NOMO-1 treated with dmso at 0.1 percent for 144 hours (cell line): ENCODE data around the gene MKS1.

ENCODE experiments used
- DNase-seq: peaks from one replicate; lab custom pipeline; 2025; ENCODE audit not compliant: unreplicated experiment; lab: John Stamatoyannopoulos, UW

Gene MKS1

DNA sequence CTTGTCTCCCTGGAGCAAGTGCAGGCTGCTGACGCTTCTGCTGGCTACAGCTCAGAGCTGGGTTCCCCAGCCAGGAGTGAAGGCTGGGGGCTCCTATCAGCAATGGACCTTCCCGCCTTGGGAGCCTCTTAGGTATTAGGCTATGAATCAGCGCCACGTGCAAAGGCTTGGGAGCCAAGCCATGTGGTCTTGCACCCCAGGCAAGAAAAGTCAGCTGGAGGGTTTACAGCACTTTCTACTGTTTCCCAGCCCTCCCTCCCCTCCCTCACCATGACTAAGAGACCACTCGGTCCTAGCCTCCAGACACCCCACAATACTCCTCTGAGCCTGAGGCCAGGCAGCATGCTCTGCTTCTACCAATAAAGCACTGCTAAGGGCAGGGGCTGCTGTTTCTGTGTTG lies 14.3 kb downstream of the MKS1 start:
- DNase-seq, result no peak

DNA sequence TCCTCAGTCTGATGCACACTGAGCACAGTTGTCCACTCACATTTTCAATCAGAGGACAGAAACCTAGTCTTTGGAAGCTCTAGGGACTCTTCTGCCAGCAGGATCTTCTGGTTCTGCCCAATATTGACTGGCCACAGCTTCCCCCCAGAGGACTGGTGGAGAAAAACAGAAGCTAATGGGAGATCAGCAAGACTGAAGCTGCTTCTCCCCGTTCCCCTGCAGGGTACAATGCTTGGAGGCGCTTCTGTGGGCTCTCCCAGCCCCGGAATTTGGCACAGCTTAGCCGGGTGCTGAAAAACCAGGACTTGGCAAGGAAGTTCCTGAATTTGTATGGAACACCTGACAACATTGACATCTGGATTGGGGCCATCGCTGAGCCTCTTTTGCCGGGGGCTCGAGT lies 16.2 kb downstream of the MKS1 start:
- no peak for DNase-seq

DNA sequence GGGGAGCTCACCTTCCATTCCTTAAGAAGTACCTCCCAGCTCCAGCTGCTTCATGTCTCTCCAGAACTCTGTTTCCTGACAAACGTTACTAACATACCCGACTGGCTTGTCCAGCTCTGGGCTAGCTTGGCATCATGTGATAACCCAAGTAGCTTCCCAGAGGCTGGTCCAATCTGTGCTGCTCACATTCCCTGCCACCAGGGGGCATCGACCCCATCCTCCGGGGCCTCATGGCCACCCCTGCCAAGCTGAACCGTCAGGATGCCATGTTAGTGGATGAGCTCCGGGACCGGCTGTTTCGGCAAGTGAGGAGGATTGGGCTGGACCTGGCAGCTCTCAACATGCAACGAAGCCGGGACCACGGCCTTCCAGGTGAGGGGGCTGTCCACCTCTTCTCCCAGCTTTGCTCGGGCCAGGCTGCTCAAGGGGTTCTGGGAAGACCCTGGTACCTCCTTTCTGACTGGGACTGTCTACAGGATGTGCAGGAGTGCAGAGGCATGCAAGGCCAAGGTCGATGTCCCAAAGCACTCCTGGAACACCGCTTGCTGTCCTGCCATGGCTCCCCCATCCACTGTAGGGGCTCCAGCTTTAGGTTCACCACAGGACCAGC lies 18.9 kb downstream of the MKS1 start:
- peak; percentile 32 for DNase-seq

DNA sequence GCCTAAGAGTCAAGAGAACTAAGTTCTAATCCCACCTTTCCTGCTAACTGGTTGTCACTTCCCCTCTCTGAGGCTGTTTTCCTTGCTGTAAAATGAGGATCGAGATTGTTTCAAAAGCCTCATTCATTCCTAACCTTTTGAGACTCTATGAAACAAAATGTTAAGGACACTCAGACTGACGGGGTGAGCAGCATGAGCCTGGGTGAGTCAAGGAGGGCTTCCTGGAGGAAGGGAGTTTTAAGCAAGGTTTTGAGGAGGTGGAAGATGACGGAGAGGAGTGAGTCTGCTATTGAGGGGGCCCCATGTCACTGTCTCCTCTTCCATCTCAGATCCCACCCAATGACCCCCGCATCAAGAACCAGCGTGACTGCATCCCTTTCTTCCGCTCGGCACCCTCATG lies 22.4 kb downstream of the MKS1 start:
- DNase-seq, result no peak

DNA sequence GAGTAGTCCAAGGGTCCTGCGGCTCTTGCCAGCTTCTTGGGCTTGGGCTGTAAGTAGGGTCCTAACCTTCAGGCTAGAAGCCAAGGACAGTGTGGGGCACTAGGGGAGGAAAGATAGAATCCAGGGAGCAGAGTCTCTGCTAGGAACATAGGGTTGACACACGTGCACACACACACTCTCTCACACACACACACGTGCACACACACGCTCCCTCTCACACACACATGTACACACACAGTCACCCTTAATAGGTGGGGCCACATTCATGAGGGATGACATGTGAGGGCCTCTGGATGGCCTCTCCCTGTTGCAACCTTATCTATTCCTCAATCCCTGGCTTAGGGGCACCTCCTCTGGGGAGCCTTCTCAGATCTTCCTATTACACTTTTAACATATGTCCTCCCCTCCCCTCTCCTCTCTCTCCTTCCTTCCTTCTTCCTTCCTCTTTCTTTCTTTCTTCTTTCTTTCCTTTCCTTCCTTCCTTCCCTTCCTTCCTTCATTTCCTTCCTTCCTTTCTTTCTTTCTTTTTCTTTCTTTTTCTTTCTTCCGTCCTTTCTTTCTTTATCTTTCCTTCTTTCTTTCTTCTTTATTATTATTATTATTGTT lies 23.4 kb downstream of the MKS1 start:
- no peak for DNase-seq

DNA sequence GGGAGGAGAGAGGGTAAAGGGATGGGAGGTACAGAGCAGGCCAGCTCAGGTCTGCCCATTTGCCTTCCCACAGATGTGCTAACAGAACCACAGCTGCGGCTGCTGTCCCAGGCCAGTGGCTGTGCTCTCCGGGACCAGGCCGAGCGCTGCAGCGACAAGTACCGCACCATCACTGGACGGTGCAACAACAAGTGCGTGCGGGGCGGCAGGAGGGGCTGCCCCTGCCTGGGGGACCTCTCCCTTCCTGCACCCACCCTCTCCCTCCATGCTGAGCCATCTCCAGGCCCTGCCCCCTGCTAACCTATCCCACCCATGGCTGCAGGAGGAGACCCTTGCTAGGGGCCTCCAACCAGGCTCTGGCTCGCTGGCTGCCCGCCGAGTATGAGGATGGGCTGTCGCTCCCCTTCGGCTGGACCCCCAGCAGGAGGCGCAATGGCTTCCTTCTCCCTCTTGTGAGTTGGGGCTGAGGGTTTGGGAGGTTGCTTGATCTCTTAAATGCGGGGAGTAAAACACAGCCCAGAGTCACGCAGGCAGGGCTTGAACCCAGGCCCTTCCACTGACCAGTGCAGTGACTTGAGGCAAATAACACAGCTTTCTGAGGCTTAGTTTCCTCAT lies 25.3 kb downstream of the MKS1 start:
- no peak for DNase-seq

DNA sequence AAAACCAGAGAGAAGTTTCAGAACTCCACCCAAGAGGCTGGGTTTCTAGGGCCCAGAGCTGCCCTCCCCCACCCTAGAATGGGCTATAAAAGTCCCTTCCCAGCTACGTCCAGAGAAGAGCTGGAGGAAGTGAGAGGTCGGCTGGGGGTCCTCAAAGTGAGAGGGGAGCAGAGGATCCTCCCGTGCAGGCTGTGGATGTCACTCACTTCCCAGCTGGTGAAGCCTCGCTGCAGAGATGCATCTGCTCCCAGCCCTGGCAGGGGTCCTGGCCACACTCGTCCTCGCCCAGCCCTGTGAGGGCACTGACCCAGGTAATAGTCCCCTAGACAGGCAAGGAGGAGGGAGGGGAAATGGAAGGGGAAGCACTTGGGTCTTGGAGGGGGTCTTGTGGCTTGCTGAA lies 26.4 kb downstream of the MKS1 start, which contains the start of gene EPX:
EPX (plus strand) TSS at position 115 of the 400 bp plus-strand sequence; CDS start at position 236, 121 bp downstream.
- DNase-seq, result no peak

DNA sequence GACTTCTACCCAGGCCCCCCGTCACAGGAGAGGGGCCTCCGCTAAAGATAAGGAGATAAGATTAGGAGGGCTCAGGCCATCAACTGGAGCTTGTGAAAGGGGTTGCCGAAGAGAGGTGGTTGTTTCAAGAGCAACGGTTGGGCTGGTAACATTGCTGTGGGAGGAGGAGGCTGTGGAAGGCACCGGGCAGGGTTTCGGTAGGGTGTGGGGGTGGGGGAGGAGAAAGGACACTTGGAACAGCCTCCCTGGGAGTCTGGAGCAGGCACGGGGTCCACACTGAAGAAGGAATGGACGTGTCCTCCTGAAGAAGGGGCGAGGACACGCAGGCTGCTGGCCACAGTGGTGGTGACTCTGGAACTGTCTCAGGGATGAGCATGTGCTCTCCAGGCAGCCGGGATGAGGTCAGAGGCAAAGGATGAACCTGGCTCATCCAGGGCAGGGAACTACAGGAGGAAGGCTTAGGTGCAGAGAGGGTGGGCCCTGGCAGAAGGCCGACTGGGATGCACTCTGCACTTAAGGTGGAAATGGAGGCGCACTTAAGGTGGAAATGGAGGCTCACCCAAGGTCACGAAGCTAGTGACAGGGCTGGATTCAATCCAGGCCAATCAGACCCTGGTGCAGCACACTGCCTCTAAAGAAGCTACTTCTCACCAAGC lies 27.7 kb downstream of the MKS1 start:
- DNase-seq, result no peak

DNA sequence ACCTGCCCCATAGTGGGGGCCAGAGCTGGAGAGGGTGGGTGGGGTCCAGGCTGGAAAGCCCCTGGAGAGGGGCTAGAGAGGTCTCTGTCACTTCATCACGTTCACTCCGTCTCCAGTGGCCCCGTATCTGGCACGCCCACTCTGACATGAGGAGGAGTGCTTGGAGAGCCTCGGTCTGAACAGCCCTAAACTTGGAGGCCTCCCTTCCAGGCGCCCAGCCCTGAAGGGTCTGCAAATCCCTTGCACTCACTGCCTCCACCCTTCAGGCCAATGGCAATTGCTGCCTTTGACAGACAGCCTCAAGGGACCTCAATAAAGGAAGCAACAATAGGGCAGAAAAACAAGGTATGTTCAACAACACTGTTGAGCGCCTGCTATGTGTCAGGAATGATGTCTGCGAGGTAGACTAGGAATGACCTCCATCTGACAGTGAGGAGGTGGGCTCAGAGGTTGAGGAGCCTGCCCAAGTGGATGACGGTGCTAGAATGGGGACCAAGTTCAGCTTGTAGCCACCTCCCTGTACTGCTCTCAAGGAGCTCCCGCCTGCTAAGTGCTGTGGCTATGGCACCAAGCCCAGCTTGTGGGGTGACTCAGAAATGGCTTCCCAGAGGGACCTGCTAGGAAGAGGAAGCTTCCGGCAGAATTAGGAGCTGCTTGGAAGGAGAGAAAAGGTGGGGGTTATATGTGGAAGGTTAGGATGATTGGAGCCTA lies 29.5 kb downstream of the MKS1 start:
- DNase-seq, result no peak

DNA sequence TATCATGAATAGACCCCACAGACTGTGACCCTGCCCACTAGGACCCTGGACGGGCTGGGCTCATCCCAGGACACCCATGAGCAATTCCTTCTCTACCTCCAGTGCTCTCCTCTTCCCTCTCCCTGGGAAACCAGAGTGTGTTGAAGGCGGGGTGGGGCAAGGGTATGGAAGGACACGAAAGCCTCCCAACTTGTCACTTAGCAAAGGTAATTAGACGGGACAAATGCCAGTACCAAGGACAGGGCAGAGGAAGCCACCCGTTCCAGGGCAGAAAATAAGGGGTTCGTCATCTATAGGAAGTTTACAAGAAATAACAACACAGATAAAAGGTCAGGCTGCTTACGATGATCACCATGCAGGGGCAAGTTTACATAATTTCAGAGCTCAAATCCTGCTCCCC lies 31.4 kb downstream of the MKS1 start:
- no peak for DNase-seq

DNA sequence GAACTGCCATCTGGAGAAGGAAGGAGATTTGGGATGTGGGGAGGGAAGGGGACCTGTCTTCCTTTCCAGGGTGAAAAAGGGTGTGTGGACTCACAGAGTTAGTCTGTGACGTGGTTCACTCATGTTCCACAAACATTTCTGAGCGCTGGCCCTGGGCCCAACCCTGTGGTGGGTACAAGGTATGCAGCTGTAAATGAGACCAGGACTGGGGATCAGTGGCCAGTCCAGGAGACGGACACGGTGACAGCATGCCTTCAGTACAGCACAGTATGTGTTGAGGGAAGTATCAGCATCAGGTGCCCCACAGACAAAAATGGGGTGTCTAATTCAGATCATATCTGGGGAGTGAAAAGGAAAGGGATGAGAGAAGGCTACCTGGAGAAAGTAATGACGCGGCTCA lies 32.0 kb downstream of the MKS1 start:
- no peak for DNase-seq

DNA sequence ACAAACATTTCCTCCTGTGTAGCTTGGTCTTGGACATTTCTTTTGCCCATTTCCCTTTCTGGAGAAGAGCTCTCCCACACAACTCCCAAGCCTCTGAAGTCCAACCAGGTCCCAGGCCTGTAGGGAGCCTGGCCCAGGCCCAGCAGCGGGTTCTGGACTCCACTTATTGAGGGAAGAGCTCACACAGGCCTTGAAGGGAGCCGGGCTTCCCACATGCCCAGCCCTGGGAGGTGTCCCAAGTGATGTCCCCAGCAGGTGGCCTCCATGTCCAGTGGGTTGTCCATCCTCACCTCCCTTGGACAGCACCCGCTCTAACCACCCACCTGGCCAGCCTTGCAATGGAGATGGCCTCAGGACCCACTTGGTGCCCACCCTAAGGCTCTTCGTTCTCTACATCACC lies 32.5 kb downstream of the MKS1 start:
- DNase-seq, result no peak

DNA sequence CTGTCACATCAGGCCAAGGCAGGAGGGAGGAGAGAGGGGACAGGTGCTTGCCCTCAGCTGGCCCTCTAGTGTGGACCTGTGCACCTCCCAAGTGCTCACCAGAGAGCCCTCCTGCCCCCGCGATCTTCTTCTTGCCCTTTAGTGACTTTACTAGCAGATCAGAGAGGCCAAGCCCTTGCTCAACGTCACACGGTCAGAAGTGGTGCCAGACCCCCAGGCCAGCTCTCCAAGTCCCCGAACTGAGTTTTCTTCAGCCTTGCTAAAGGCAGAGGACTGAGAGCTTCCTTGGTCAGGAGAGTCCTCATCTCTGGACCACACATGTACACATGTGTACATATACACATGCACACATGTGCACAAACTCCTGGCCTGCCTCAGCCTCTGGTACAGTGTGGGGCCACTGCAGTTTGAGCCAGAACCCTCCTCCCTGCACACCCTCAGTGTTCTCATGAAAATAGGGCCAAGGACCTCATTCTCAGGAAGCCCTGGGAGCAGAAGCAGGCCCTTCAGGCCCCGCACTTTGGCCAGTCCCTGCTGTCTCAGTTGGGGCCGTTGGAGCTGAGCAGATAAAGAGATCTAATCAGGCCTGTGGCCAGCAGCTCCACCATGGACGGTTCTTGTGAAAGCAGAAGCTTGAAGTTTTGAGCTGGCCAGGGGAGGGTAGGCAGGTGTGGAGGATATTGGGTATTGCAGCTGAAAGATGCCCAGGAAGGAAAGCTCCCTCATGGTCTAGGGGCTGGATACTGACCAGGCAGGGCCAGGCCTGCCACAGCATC lies 33.9 kb downstream of the MKS1 start:
- no peak for DNase-seq

DNA sequence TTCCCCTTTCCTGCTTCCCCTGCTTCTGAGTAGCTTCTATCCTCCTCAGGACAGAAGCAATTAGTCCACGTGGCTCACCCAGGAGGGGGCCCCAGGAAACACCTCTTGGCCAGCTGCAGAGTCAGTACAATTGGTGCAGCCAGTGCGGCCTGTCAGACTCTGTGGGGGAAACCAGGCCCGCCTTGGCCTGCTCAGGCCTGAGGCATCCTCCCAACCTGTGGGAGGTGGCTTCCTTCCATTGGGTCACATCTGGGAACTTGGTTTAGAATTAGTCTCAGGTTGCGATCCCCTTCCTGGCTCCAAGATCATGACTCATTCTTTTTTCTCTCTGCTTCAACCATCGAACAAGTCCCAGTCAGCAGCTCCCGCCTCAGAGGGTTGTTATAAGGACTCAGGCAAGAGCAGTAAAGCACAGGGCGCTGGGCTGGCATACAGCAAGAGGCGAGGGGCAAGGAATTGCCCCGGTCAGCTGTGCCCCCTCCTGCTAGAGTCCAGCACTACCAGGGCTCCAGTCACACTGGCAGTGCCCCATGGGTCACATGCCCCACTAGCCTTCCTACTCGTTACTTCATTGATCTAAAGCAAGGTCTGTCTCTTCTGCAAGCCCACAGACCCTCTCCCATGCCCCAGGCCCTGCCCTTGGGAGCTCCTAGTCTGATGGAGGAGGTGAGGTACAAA lies 34.6 kb downstream of the MKS1 start:
- DNase-seq, result peak; percentile 31

DNA sequence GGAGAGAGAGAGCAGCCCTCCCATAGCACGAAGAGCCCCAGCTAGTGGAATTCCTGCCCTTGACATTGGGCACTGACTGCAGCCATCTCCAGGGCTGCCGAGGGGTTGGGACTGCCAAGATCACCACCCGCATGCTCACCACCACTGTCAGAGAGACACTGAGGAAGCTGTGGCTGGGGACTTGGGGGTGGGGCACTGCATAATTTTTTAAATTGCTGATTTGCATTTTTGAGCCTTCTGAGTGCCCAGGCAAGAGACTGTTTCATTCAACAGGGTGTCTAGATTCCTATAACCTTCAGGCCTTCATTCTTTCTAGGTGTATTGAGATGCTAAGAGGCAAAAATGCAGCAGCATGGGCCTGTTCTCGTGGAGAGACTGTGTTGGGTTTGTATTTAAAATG lies 35.5 kb downstream of the MKS1 start:
- DNase-seq, result no peak

DNA sequence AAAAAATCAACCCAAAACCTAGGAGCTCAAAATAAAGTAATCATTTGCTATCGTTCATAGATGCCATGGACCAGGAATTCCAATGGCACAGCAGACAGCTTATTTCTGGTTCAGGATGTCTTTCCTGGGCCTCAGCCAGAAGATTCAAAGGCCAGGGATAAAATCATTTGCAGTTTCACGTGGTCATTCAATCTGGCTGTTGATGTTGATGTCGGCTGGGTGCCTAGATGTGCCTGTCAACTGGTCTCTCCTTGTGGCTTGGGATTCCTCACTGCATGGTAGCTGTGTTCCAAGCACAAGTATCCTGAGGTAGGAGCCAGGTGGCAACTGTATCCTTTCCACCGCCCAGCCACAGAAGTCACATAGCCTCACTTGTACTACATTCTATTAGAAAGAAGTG lies 37.3 kb downstream of the MKS1 start:
- DNase-seq, result no peak

DNA sequence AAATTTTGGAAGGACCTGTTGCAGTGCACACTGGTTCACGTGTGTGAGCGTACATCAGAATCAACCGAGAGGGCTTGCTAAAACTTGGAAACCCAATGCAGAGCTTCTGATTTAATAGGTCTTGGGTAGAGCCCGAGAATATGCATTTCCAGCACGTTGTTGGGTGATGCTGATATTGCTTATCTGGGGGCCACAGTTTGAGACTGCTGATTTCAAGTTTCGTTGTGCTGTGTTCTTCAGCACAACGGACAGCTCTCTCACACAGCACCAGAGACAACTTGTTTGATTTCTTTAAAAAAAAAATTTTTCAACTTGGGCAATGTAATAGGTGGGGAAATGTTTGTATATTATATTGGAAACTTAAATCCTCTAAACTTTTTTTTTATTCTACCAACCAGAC lies 42.9 kb downstream of the MKS1 start:
- no peak for DNase-seq

DNA sequence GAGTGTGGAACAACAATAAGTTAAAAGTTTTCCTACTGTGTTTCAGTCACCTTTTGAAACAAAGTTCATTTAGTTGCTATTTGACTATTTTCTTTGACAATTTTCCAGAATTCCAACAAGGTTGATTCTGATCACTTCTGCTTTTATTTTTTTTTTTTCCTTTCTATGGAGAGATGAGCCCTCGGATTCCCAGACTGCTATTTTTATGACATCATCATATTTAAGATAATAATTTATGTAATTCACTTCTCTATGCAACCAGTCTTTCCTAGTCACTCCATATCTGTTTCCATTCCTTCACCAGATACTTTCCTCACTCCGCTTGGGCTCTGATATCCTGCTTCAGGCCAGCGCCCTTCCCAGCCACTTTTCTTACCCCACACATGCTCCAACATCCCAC lies 44.2 kb downstream of the MKS1 start:
- DNase-seq, result no peak

DNA sequence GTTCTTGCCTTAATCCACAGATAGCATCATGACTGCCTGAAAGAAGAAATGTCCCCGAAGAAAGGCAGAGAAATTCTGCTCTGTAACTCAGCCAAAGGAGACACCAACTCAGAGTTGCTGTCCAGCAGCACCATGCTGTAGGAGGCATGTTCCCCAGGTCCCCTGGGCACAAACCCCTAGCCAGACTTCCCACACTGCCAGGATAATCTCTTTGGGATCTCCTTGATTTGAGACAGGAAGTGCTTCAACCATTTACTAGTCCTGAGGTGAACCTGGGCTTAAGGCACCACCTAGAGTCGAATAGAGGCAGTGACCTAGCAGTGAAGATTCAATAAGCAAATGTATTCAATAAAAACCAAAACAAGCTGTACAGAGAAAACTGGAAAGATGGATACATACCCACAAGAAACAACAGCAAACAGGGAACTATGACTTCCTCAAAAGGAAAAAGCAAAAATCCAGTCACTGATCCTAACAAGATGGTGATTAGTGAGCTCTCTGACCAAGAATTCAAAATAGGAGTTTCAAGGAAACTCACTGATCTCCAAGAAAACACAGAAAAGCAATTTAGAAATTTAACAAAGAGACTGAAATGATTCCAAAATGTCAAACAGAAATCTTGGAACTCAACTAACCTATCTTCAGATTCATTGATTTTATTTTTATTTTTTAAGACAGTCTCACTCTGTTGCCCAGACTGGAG lies 46.5 kb downstream of the MKS1 start:
- no peak for DNase-seq

DNA sequence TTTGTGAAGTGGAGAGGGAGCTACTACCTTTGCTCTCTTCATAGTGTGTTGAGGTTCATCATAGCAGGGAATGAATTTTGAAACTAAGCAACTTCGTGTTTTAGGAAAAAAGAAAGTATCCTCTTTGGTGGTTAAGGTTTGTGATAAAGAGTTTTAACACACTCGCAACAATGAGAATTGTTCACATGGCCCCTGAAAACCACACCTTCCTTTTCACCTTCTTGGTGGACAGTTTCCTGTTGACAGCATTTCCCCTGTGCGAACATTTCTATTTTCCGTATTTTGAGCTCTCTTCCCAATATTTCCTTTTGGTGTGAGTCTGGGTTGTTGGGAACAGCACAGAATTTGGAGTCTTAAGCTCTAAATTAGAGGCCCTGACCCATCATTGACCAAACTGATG lies 48.4 kb downstream of the MKS1 start:
- DNase-seq, result no peak
